ENCODE measurements around the gene NWD2.

DNA sequence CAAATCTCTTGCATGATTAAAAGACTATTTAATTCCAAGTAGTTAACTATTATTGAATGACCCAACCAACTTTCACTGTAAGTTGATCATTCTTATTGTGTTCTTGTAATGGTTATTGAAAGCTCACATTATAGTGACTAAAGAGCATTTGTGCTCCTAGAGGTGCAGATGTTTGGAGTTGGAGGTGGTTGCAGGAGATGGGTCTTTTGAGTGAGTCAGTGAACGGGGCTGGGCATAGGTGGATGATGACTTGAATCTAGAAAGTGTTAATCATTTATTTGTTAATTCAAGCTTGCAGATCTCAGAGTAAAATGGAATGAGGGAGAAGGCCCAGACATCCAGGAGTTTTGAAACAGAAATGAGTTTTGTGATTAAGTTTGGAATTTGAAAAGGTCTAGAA lies 13.7 kb downstream of the NWD2 start:
- TF ChIP-seq CTCF (IDR thresholded peaks at IDR 0.05; ENCODE audit: low read depth, low read length, poor library complexity, severe bottlenecking): no peak
- no peak for TF ChIP-seq EZH2phosphoT487 (IDR thresholded peaks at IDR 0.05; ENCODE audit: borderline replicate concordance, low read length)
